Naive B cell (primary cell): ENCODE results near the gene FAM110A. TPM values are rescaled to one million over a fixed set of nuclear protein-coding genes. Genes with fewer than 3 reads are reported as not detected.
"Not testable (repeated sequence)": the region's sequence is repeated elsewhere in the genome, so short reads cannot be mapped to it uniquely, and the experiment has no call there.

Experiments
- ATAC-seq, 2 donors: fragments of 150-1000 bp; cut with Tn5 transposase; 2 replicates each; pipeline ENCODE4 v1.10.0; 2021; ENCODE audit warnings: low read depth in 2 of 2, mild to moderate bottlenecking in 2 of 2, moderate library complexity in 2 of 2
- DNase-seq: peaks from one replicate; pipeline ENCODE4 v3.0.0; 2022
- H3K27ac Mint-ChIP-seq, 6 donors: one replicate each; pipeline ENCODE4 v1.8.0; 2020 to 2022; ENCODE audit warnings: mild to moderate bottlenecking in 6 of 6, mixed read lengths in 6 of 6, moderate library complexity in 5 of 6, inconsistent platforms in 2 of 6
- H3K27me3 Mint-ChIP-seq, 3 donors: one replicate each; pipeline ENCODE4 v1.8.0; 2021 to 2022; ENCODE audit warnings: mixed read lengths in 3 of 3, mild to moderate bottlenecking in 1 of 3
- H3K36me3 Mint-ChIP-seq, 2 donors: one replicate each; pipeline ENCODE4 v1.8.0; 2020 to 2022; ENCODE audit warnings: mixed read lengths in 2 of 2, inconsistent platforms in 1 of 2, mild to moderate bottlenecking in 1 of 2
- H3K4me1 Mint-ChIP-seq, 3 donors: one replicate each; pipeline ENCODE4 v1.8.0; 2020 to 2022; ENCODE audit warnings: mixed read lengths in 3 of 3, inconsistent platforms in 1 of 3, mild to moderate bottlenecking in 1 of 3, moderate library complexity in 1 of 3
- H3K4me3 Mint-ChIP-seq, 8 donors: one replicate each; pipeline ENCODE4 v1.8.0; 2020 to 2022; ENCODE audit warnings: mild to moderate bottlenecking in 8 of 8, mixed read lengths in 8 of 8, moderate library complexity in 8 of 8, inconsistent platforms in 2 of 8
- H3K9me3 Mint-ChIP-seq, 7 donors: one replicate each; pipeline ENCODE4 v1.8.0; 2020 to 2022; ENCODE audit warnings: mixed read lengths in 7 of 7, mild to moderate bottlenecking in 5 of 7, inconsistent platforms in 2 of 7, moderate library complexity in 1 of 7
- polyA plus RNA-seq, 6 donors: library from polyadenylated mRNA; unstranded; fragments of 300-500 nt; fragmentation: Illumina TruSeq; gene quantifications; one replicate each; pipeline ENCODE4 v1.2.3, GENCODE V29; 2021; ENCODE audit warnings: low read depth in 6 of 6

FAM110A gene
- polyA plus RNA-seq, 6 donors from 2014 or later = 8.9 to 18.9 (median 12.4) TPM

DNA sequence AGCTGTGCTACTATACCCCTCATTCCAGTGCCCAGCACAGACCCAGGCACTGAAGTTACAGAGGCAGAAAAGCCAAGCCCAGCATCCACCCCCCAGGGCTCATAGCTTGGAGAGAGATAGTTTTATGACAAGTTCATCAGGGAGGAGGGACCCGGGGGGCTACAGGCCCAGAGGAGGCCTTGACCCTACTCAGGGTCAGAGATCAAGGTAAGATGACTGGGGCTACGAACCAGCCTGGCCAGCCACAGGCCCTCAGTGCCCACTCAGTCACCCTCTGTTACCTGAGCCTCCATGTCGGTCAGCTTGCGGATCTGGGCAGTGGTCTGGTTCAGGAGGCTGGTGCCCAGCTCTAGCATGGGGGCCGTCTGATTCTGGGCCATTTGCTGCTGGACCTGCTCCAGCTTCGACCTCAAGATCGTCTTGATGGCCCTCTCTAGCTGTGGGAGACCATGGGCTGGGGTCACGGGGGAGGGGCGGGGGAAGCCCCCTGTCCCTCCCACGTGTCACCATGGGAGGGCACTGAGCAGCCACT, 56.5 kb downstream of the FAM110A start:
- Mint-ChIP-seq H3K4me1 (peaks cover 29 to 32% (median 31%) of the 10 kb centered on the region in 3 donors), H3K36me3 (peaks cover 0 to 8% of the 10 kb centered on the region in 2 donors), H3K4me3 (no peak overlapping the region), H3K27me3 (peaks cover 36 to 60% (median 53%) of the 10 kb centered on the region in 3 donors), H3K9me3 (no peaks in the 10 kb centered on the region), H3K27ac (no peak overlapping the region)
- DNase-seq = no peak
- no peak for ATAC-seq

GRCh38 chr20:890666-891057, 57.1 kb downstream of the FAM110A start:
- peaks cover 0 to 8% of the 10 kb centered on the region in 2 donors for H3K36me3 Mint-ChIP-seq
- no peak for ATAC-seq
- no peak overlapping the region for H3K4me3 Mint-ChIP-seq
- peaks cover 36 to 53% (median 46%) of the 10 kb centered on the region in 3 donors for H3K27me3 Mint-ChIP-seq
- no peak overlapping the region for H3K27ac Mint-ChIP-seq
- DNase-seq = no peak
- H3K4me1 Mint-ChIP-seq = peaks cover 29 to 31% (median 29%) of the 10 kb centered on the region in 3 donors
- no peaks in the 10 kb centered on the region for H3K9me3 Mint-ChIP-seq

GRCh38 chr20:891058-891705, 57.7 kb downstream of the FAM110A start:
- peaks cover 27 to 31% (median 29%) of the 10 kb centered on the region in 3 donors for H3K4me1 Mint-ChIP-seq
- peaks cover 36 to 49% (median 48%) of the 10 kb centered on the region in 3 donors for H3K27me3 Mint-ChIP-seq
- H3K36me3 Mint-ChIP-seq = peaks cover 0 to 8% of the 10 kb centered on the region in 2 donors
- ATAC-seq = no peak
- H3K4me3 Mint-ChIP-seq = no peak overlapping the region
- no peak for DNase-seq
- no peaks in the 10 kb centered on the region for H3K9me3 Mint-ChIP-seq
- H3K27ac Mint-ChIP-seq = peak overlapping the region in 1 of 6 donors; percentile 68

DNA sequence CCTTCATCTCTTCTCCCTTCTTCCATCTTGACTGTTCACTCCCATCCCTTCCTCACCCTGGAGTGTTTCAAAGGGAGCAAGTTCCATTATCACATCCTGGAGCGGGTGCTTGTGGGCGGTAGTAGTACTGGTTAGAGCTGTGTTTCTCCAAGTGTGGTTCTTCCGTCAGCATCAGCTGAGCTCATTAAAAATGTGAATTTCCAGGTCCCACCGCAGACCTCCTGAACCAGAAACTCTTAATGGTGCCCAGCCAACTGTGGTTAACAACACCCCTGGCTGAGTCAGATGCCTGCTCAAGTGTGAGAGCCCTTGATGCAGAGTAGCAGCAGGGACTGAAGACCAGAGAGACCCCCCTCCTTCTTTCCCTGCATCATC, 58.2 kb downstream of the FAM110A start:
- Mint-ChIP-seq H3K9me3 (no peaks in the 10 kb centered on the region), H3K36me3 (peaks cover 0 to 8% of the 10 kb centered on the region in 2 donors), H3K27me3 (peaks cover 35 to 51% (median 49%) of the 10 kb centered on the region in 3 donors), H3K4me3 (no peak overlapping the region), H3K4me1 (peaks cover 27 to 31% (median 29%) of the 10 kb centered on the region in 3 donors), H3K27ac (peak overlapping the region in 1 of 6 donors; percentile 68)
- DNase-seq (no peak), ATAC-seq (peak; percentile 60 to 79)

DNA sequence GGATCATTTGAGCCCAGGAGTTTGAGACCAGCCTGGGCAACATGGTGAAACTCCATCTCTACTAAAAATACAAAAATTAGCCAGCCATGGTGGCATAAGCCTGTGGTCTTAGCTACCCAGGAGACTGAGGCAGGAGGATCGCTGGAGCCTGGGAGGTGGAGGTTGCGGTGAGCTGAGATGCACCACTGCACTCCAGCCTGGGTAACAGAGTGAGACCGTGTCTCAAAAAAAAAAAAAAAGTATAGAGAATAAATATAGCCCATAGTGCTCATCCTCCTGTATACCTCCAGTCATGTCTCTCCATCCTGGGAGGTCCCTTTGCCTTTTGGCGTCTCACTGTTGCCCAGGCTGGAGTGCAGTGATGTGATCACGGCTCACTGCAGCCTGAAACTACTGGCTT, 58.9 kb downstream of the FAM110A start:
- peaks cover 0 to 13% of the 10 kb centered on the region in 2 donors for H3K36me3 Mint-ChIP-seq
- not testable (repeated sequence) for DNase-seq, H3K9me3 Mint-ChIP-seq, H3K4me3 Mint-ChIP-seq
- peak overlapping the region in 2 of 6 donors; percentile 2 to 56 for H3K27ac Mint-ChIP-seq
- ATAC-seq = peak in 1 of 2 donors; percentile 45
- peaks cover 29 to 58% (median 54%) of the 10 kb centered on the region in 3 donors for H3K27me3 Mint-ChIP-seq
- peaks cover 27 to 31% (median 29%) of the 10 kb centered on the region in 3 donors for H3K4me1 Mint-ChIP-seq

Other genes starting within 250 kb of the FAM110A start
- not detected for gene TCF15, start 223.4 kb upstream of the FAM110A start, polyA plus RNA-seq
- gene SRXN1, start 180.5 kb upstream of the FAM110A start, polyA plus RNA-seq = under 1 TPM in 5 of 6 donors, not detected in 1; 0.14 to 0.82 (median 0.68) TPM
- not detected for gene SCRT2, start 157.9 kb upstream of the FAM110A start, polyA plus RNA-seq
- gene SLC52A3, start 65.2 kb upstream of the FAM110A start, polyA plus RNA-seq = not detected
- not detected for gene ANGPT4, start 82.6 kb downstream of the FAM110A start, polyA plus RNA-seq
- not detected for gene RSPO4, start 168.6 kb downstream of the FAM110A start, polyA plus RNA-seq